ENCODE results near the gene ALPG. TPM values are rescaled to one million over a fixed set of nuclear protein-coding genes. Genes with fewer than 3 reads are reported as not detected.

The ALPG gene
- total RNA-seq, 1 experiment from 2014 or later: 65.3 TPM

GRCh38 chr2:232395586-232395985, 11.1 kb upstream of the ALPG start:
- ChIA-PET POLR2A (no interaction called here), CTCF (no interaction called here)
- Histone ChIP-seq H3K4me1 (ENCODE audit: control insufficient read depth, insufficient read depth, low read length) (no peaks in the 10 kb centered on the region), H3K27ac (ENCODE audit: low read length) (no peak overlapping the region), H3K9me3 (ENCODE audit: control insufficient read depth, insufficient read depth, low read depth, low read length) (no peaks in the 10 kb centered on the region), H3K4me3 (ENCODE audit: low read depth in 2 of 2, low read length in 2 of 2) (no peak overlapping the region), H3K36me3 (ENCODE audit: control insufficient read depth, insufficient read depth, low read length) (no peaks in the 10 kb centered on the region), H3K27me3 (ENCODE audit: control insufficient read depth, insufficient read depth, low read length) (no peaks in the 10 kb centered on the region)
- in situ Hi-C loops (cut with HindIII; ENCODE audit: low pct_unique_long_range_greater_than_20kb, low sequenced_read_pairs) (no loop called here), intact Hi-C loops (cut with micrococcal nuclease; ENCODE audit: unreplicated experiment) (no loop called here)
- no peak for DNase-seq (ENCODE audit: low read depth, low spot score)
- no TSS peak for BruUV-seq (replicated peaks)
- TF ChIP-seq TCF7L2 (IDR thresholded peaks at IDR 0.05; ENCODE audit: low read depth, low read length) (no peak), SIN3A (IDR thresholded peaks at IDR 0.05; ENCODE audit: borderline replicate concordance, insufficient read depth, low read depth, low read length) (no peak), POLR2AphosphoS5 (IDR thresholded peaks at IDR 0.05; ENCODE audit: low read depth, low read length) (no peak)
- TF ChIP-seq, protein P1, sequence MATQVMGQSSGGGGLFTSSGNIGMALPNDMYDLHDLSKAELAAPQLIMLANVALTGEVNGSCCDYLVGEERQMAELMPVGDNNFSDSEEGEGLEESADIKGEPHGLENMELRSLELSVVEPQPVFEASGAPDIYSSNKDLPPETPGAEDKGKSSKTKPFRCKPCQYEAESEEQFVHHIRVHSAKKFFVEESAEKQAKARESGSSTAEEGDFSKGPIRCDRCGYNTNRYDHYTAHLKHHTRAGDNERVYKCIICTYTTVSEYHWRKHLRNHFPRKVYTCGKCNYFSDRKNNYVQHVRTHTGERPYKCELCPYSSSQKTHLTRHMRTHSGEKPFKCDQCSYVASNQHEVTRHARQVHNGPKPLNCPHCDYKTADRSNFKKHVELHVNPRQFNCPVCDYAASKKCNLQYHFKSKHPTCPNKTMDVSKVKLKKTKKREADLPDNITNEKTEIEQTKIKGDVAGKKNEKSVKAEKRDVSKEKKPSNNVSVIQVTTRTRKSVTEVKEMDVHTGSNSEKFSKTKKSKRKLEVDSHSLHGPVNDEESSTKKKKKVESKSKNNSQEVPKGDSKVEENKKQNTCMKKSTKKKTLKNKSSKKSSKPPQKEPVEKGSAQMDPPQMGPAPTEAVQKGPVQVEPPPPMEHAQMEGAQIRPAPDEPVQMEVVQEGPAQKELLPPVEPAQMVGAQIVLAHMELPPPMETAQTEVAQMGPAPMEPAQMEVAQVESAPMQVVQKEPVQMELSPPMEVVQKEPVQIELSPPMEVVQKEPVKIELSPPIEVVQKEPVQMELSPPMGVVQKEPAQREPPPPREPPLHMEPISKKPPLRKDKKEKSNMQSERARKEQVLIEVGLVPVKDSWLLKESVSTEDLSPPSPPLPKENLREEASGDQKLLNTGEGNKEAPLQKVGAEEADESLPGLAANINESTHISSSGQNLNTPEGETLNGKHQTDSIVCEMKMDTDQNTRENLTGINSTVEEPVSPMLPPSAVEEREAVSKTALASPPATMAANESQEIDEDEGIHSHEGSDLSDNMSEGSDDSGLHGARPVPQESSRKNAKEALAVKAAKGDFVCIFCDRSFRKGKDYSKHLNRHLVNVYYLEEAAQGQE (IDR thresholded peaks at IDR 0.05; ENCODE audit: insufficient read depth in 1 of 2, low read depth in 2 of 2, low read length in 1 of 2): no peak
- TF ChIP-seq, protein P2, sequence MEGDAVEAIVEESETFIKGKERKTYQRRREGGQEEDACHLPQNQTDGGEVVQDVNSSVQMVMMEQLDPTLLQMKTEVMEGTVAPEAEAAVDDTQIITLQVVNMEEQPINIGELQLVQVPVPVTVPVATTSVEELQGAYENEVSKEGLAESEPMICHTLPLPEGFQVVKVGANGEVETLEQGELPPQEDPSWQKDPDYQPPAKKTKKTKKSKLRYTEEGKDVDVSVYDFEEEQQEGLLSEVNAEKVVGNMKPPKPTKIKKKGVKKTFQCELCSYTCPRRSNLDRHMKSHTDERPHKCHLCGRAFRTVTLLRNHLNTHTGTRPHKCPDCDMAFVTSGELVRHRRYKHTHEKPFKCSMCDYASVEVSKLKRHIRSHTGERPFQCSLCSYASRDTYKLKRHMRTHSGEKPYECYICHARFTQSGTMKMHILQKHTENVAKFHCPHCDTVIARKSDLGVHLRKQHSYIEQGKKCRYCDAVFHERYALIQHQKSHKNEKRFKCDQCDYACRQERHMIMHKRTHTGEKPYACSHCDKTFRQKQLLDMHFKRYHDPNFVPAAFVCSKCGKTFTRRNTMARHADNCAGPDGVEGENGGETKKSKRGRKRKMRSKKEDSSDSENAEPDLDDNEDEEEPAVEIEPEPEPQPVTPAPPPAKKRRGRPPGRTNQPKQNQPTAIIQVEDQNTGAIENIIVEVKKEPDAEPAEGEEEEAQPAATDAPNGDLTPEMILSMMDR (IDR thresholded peaks at IDR 0.05): no peak
- no peak for ATAC-seq

DNA sequence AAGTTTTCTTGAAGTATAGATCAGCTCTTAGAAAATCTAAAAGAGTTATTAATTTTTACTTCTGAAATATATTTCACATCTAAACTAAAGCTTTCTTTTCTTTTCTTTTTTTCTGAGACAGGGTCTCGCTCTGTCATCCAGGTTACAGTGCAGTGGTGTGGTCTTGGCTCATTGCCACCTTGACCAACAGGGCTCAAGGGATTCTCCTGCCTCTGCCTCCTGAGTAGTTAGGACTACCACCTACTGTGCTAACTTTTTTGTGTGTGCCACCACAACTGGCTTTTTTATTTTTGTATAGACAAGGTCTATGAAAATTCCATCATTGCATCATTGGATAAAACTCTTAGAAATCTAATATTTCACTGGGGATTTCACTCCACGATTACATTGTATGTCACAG, 10.0 kb upstream of the ALPG start:
- in situ Hi-C loops (cut with HindIII; ENCODE audit: low pct_unique_long_range_greater_than_20kb, low sequenced_read_pairs) (no loop called here), intact Hi-C loops (cut with micrococcal nuclease; ENCODE audit: unreplicated experiment) (no loop called here)
- ChIA-PET POLR2A (interaction anchor here (0.7 kb wide), 1 partner anchor 143 kb away, joined by 4 read pairs; the partner anchor contains the start of gene CHRNG), CTCF (interaction anchor here (0.7 kb wide), 1 partner anchor 286 kb away, joined by 5 read pairs; no protein-coding TSS in a partner anchor)
- BruUV-seq (replicated peaks): no TSS peak
- DNase-seq (ENCODE audit: low read depth, low spot score) (no peak), ATAC-seq (no peak)
- H3K27me3 ChIP-seq (ENCODE audit: control insufficient read depth, insufficient read depth, low read length): no peaks in the 10 kb centered on the region
- H3K36me3 ChIP-seq (ENCODE audit: control insufficient read depth, insufficient read depth, low read length): no peaks in the 10 kb centered on the region
- H3K4me3 ChIP-seq (ENCODE audit: low read depth in 2 of 2, low read length in 2 of 2): no peak overlapping the region
- TF ChIP-seq, protein P2 (IDR thresholded peaks at IDR 0.05): no peak
- TF ChIP-seq TCF7L2 (IDR thresholded peaks at IDR 0.05; ENCODE audit: low read depth, low read length) (no peak), POLR2AphosphoS5 (IDR thresholded peaks at IDR 0.05; ENCODE audit: low read depth, low read length) (no peak), SIN3A (IDR thresholded peaks at IDR 0.05; ENCODE audit: borderline replicate concordance, insufficient read depth, low read depth, low read length) (no peak)
- H3K27ac ChIP-seq (ENCODE audit: low read length): no peak overlapping the region
- H3K4me1 ChIP-seq (ENCODE audit: control insufficient read depth, insufficient read depth, low read length): no peaks in the 10 kb centered on the region
- no peaks in the 10 kb centered on the region for H3K9me3 ChIP-seq (ENCODE audit: control insufficient read depth, insufficient read depth, low read depth, low read length)
